ENCODE data around the gene ADORA2A.

ADORA2A gene

DNA sequence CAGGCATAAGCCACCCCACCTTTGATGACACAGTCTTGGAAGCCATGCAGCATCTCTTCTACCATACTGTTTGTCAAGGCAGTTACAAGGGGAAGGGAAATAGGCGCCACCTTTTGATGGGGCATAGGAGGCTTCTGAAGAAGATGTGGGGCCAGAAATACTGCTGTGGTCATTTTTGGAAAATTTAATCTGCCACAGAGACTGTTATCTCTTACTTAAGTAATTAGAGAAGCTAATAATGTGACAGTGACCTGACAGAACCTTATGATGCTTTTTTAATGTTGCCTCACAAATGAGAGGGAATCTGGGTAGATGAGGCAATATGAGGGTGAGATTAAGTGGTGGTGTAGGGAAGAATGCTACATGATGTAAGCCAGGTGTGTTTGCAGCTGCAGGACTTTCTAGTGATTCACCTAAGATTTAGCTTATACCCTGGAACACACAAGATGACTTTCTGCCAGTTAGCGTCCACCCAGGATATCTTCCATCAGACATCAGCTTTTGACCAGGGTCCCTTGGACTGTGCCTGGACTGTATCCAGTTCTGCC, 34.3 kb upstream of the ADORA2A start:
- Histone ChIP-seq H3K27me3 (ENCODE audit: insufficient read depth, poor library complexity, severe bottlenecking) (no peaks in the 10 kb centered on the region), H3K4me3 (replicated peaks; ENCODE audit: insufficient read depth, low read length) (no peak overlapping the region), H3K27ac (replicated peaks) (no peak overlapping the region)
- TF ChIP-seq, protein P1, sequence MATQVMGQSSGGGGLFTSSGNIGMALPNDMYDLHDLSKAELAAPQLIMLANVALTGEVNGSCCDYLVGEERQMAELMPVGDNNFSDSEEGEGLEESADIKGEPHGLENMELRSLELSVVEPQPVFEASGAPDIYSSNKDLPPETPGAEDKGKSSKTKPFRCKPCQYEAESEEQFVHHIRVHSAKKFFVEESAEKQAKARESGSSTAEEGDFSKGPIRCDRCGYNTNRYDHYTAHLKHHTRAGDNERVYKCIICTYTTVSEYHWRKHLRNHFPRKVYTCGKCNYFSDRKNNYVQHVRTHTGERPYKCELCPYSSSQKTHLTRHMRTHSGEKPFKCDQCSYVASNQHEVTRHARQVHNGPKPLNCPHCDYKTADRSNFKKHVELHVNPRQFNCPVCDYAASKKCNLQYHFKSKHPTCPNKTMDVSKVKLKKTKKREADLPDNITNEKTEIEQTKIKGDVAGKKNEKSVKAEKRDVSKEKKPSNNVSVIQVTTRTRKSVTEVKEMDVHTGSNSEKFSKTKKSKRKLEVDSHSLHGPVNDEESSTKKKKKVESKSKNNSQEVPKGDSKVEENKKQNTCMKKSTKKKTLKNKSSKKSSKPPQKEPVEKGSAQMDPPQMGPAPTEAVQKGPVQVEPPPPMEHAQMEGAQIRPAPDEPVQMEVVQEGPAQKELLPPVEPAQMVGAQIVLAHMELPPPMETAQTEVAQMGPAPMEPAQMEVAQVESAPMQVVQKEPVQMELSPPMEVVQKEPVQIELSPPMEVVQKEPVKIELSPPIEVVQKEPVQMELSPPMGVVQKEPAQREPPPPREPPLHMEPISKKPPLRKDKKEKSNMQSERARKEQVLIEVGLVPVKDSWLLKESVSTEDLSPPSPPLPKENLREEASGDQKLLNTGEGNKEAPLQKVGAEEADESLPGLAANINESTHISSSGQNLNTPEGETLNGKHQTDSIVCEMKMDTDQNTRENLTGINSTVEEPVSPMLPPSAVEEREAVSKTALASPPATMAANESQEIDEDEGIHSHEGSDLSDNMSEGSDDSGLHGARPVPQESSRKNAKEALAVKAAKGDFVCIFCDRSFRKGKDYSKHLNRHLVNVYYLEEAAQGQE (IDR thresholded peaks at IDR 0.05; ENCODE audit: insufficient replicate concordance, low read depth) = no peak
- TF ChIP-seq CTCF (IDR thresholded peaks at IDR 0.05; ENCODE audit: insufficient read depth, low read length) = no peak
- no peak for TF ChIP-seq POLR2AphosphoS5 (IDR thresholded peaks at IDR 0.05; ENCODE audit: low read depth)
- no peak for TF ChIP-seq SPI1 (IDR thresholded peaks at IDR 0.05; ENCODE audit: borderline replicate concordance, low read depth)
- DNase-seq (ENCODE audit: low read depth in 1 of 2, low spot score in 1 of 2) = no peak

DNA sequence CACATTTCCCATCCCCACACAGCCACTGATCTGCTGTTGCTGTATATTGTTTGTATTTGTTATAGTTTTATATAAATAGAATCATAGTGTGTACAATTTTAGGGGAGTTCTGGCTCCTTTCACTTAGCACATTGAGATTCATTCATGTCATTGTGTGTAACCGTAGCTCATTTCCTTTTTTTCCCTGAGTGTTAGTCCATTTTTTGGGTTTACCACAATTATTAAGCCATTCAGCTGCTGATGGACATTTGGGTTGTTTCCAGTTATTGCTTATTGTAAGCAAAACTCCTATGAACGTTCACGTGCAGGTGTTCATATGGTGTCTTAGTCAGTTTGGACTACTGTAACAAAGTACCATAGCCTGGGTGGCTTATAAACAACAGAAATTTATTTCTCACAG, 33.6 kb upstream of the ADORA2A start:
- Histone ChIP-seq H3K4me3 (replicated peaks; ENCODE audit: insufficient read depth, low read length) (no peak overlapping the region), H3K27ac (replicated peaks) (no peak overlapping the region), H3K27me3 (ENCODE audit: insufficient read depth, poor library complexity, severe bottlenecking) (no peaks in the 10 kb centered on the region)
- DNase-seq (ENCODE audit: low read depth in 1 of 2, low spot score in 1 of 2) = no peak
- TF ChIP-seq CTCF (IDR thresholded peaks at IDR 0.05; ENCODE audit: insufficient read depth, low read length) (no peak), GABPA (IDR thresholded peaks at IDR 0.05; ENCODE audit: low read depth) (no peak), SPI1 (IDR thresholded peaks at IDR 0.05; ENCODE audit: borderline replicate concordance, low read depth) (no peak)
- TF ChIP-seq, protein P1 (IDR thresholded peaks at IDR 0.05; ENCODE audit: insufficient replicate concordance, low read depth) = no peak

GRCh38 chr22:24394254-24394653, 33.1 kb upstream of the ADORA2A start:
- Histone ChIP-seq H3K27me3 (ENCODE audit: insufficient read depth, poor library complexity, severe bottlenecking) (no peaks in the 10 kb centered on the region), H3K4me3 (replicated peaks; ENCODE audit: insufficient read depth, low read length) (no peak overlapping the region), H3K27ac (replicated peaks) (no peak overlapping the region)
- no peak for TF ChIP-seq CTCF (IDR thresholded peaks at IDR 0.05; ENCODE audit: insufficient read depth, low read length)
- no peak for TF ChIP-seq GABPA (IDR thresholded peaks at IDR 0.05; ENCODE audit: low read depth)
- TF ChIP-seq POLR2AphosphoS5 (IDR thresholded peaks at IDR 0.05; ENCODE audit: low read depth) = no peak
- TF ChIP-seq, protein P1 (IDR thresholded peaks at IDR 0.05; ENCODE audit: insufficient replicate concordance, low read depth) = no peak
- TF ChIP-seq SPI1 (IDR thresholded peaks at IDR 0.05; ENCODE audit: borderline replicate concordance, low read depth) = no peak
- DNase-seq (ENCODE audit: low read depth in 1 of 2, low spot score in 1 of 2) = no peak

Data from HL-60 (cell line).